Parathyroid adenoma (tissue), 2 donors: Measurements from ENCODE around the gene PRKCA.

Experiments
- H2AFZ ChIP-seq: fragments of 300-600 bp; sonication (generic); one replicate; pipeline ENCODE4 v1.7.0; 2017; ENCODE audit warnings: antibody characterized with exemption, mild to moderate bottlenecking
- H3K27ac ChIP-seq: fragments of 300-600 bp; sonication (generic); one replicate; pipeline ENCODE4 v1.7.0; 2017
- H3K27me3 ChIP-seq: fragments of 300-600 bp; sonication (generic); one replicate; pipeline ENCODE4 v1.7.0; 2017; ENCODE audit warnings: low read length; ENCODE audit not compliant: control insufficient read depth, insufficient read depth
- H3K36me3 ChIP-seq: fragments of 300-600 bp; sonication (generic); one replicate; pipeline ENCODE4 v1.7.0; 2017; ENCODE audit warnings: low read length; ENCODE audit not compliant: control insufficient read depth, insufficient read depth
- H3K4me1 ChIP-seq: fragments of 300-600 bp; sonication (generic); one replicate; pipeline ENCODE4 v1.7.0; 2017; ENCODE audit warnings: control low read depth
- H3K4me2 ChIP-seq: fragments of 300-600 bp; sonication (generic); one replicate; pipeline ENCODE4 v1.7.0; 2017; ENCODE audit warnings: low read length
- H3K4me3 ChIP-seq: fragments of 300-600 bp; sonication (generic); one replicate; pipeline ENCODE4 v1.7.0; 2017; ENCODE audit warnings: low read depth, low read length
- H3K79me2 ChIP-seq: fragments of 300-600 bp; sonication (generic); one replicate; pipeline ENCODE4 v1.7.0; 2017; ENCODE audit warnings: control low read depth
- H3K9ac ChIP-seq: fragments of 300-600 bp; sonication (generic); one replicate; pipeline ENCODE4 v1.7.0; 2017; ENCODE audit warnings: mild to moderate bottlenecking
- H3K9me3 ChIP-seq: fragments of 300-600 bp; sonication (generic); one replicate; pipeline ENCODE4 v1.7.0; 2017; ENCODE audit warnings: low read length; ENCODE audit not compliant: control insufficient read depth
- TF ChIP-seq, protein P1 (sequence below): fragments of 300-600 bp; sonication (generic); IDR thresholded peaks from one replicate; pipeline ENCODE4 v1.7.0; 2017; ENCODE audit warnings: antibody characterized with exemption, mild to moderate bottlenecking
- donor health status: primary hyperparathyroidism.

Gene PRKCA

DNA sequence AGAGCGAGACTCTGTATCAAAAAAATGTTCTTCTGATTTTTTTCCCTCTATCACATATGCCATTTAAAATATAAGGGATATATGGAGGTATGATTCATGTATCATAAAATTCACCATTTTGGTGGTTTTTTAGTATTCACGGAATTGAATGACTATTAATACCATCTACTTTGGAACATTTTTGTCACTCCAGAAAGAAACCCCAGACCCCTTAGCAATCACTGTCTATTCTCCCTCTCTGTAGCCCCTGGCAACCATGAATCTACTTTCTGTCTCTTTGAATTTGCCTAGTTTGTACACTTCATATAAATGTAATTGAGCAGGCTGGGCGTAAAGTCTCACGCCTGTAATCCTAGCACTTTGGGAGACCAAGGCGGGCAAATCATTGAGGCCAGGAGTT, 75.9 kb downstream of the PRKCA start:
- peaks cover 8% of the 10 kb centered on the region for H3K4me1 ChIP-seq
- TF ChIP-seq, protein P1, sequence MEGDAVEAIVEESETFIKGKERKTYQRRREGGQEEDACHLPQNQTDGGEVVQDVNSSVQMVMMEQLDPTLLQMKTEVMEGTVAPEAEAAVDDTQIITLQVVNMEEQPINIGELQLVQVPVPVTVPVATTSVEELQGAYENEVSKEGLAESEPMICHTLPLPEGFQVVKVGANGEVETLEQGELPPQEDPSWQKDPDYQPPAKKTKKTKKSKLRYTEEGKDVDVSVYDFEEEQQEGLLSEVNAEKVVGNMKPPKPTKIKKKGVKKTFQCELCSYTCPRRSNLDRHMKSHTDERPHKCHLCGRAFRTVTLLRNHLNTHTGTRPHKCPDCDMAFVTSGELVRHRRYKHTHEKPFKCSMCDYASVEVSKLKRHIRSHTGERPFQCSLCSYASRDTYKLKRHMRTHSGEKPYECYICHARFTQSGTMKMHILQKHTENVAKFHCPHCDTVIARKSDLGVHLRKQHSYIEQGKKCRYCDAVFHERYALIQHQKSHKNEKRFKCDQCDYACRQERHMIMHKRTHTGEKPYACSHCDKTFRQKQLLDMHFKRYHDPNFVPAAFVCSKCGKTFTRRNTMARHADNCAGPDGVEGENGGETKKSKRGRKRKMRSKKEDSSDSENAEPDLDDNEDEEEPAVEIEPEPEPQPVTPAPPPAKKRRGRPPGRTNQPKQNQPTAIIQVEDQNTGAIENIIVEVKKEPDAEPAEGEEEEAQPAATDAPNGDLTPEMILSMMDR: no peak
- H3K27ac ChIP-seq: no peak overlapping the region
- no peak overlapping the region for H3K4me3 ChIP-seq
- H3K9ac ChIP-seq: no peak overlapping the region
- H3K79me2 ChIP-seq: no peaks in the 10 kb centered on the region
- no peaks in the 10 kb centered on the region for H3K9me3 ChIP-seq
- H3K4me2 ChIP-seq: no peak overlapping the region
- no peaks in the 10 kb centered on the region for H3K36me3 ChIP-seq
- no peak overlapping the region for H2AFZ ChIP-seq
- no peaks in the 10 kb centered on the region for H3K27me3 ChIP-seq

DNA sequence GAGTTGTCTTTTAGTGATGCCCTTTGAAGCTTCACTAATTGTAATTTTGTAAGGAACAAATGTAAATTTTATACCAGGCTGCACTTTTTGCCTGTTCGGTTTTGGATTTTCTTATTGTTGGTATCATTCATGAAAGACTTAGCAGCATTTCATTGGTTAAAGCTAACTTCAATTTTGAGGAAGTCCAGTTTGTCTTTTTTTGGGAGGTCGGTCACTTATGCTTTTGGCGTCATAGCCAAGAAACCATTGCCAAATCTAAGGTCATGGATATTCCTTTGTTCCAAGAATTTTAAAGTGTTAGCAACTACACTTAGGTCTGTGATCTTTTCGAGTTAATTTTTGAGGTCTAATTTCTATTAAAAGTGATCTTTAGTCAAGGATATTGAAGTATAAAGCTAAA, 77.1 kb downstream of the PRKCA start:
- Histone ChIP-seq H3K36me3 (no peaks in the 10 kb centered on the region), H3K9ac (no peak overlapping the region), H3K4me1 (peaks cover 3% of the 10 kb centered on the region), H3K79me2 (no peaks in the 10 kb centered on the region), H3K27ac (no peak overlapping the region), H3K4me2 (no peak overlapping the region), H2AFZ (no peak overlapping the region), H3K4me3 (no peak overlapping the region), H3K9me3 (no peaks in the 10 kb centered on the region), H3K27me3 (no peaks in the 10 kb centered on the region)
- TF ChIP-seq, protein P1: no peak

DNA sequence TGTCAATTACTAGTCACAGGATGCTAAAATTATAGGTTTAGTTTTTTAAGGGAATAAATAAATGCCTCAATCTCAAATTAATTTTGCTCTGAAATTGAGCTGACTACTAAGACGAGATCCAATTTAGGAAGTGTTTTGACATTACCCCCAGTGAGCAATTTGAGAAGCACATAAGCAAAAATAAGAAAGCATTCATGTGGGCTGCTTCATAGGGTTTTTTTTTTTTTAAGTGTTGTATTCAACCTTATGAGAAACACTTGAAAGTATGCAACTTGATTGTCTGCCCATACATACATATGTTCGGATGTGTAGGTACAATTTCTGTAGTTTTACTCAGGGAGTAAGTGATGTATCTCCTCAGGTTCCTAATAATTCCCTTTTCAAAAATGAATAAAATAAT, 77.6 kb downstream of the PRKCA start:
- H3K27ac ChIP-seq: no peak overlapping the region
- no peaks in the 10 kb centered on the region for H3K27me3 ChIP-seq
- H2AFZ ChIP-seq: no peak overlapping the region
- H3K4me1 ChIP-seq: no peaks in the 10 kb centered on the region
- H3K9me3 ChIP-seq: no peaks in the 10 kb centered on the region
- H3K9ac ChIP-seq: no peak overlapping the region
- H3K4me2 ChIP-seq: no peak overlapping the region
- TF ChIP-seq, protein P1: no peak
- H3K79me2 ChIP-seq: no peaks in the 10 kb centered on the region
- H3K36me3 ChIP-seq: no peaks in the 10 kb centered on the region
- no peak overlapping the region for H3K4me3 ChIP-seq

DNA sequence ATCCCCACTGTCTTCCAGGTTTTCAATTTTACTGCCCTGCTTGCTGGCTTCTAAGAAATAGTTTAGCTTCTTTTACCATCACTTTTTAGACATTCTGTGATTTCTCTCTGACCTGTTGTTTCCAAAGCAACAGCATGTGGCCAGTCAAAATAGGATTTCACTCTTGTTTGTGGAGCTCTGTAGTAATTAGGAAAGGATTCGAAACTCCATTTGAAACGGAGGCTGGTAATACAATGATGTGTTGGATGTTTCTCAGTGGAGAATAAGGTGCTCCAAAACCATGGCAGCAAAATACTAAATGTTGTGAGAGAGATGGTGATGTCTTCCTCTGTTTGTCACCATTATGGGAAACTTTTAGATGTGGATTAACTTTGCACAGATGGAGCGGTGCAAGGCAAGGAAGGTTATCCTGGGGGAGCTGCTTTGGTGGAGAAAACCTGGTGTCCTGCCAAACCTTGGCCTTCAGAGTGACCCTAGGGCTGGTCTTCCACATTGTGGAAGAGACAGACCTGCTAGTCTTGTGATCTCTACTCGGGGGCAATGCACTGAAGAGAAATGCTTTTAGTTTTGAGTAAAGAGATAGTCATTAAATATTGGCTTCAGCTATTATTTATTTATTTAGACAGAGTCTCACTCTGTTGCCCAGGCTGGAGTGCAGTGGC, 79.4 kb downstream of the PRKCA start:
- no peak overlapping the region for H3K4me3 ChIP-seq
- H3K36me3 ChIP-seq: no peaks in the 10 kb centered on the region
- H3K4me2 ChIP-seq: no peak overlapping the region
- H3K9ac ChIP-seq: no peak overlapping the region
- H3K9me3 ChIP-seq: no peaks in the 10 kb centered on the region
- H3K27me3 ChIP-seq: no peaks in the 10 kb centered on the region
- H3K79me2 ChIP-seq: no peaks in the 10 kb centered on the region
- TF ChIP-seq, protein P1: no peak
- H3K27ac ChIP-seq: no peak overlapping the region
- H3K4me1 ChIP-seq: no peaks in the 10 kb centered on the region
- H2AFZ ChIP-seq: no peak overlapping the region

DNA sequence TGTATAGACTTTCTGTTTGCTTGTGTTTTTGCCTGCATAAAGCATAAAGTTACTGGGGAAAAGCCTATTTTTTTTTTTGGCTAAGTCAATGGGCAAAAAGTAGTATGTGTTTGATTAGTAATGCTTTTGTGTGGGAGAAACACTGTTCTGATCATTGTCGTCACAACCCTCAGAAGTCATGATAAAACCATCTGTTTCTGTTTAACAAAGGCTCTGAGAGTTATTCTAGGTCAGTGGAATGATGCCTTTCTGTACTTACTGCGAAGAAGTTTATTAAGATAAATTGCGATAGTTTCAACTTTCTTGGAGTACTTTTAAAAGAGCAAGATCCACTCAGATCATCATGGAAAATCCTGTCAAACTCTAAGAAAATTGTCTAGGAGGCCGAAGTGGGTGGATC, 80.9 kb downstream of the PRKCA start:
- Histone ChIP-seq H2AFZ (no peak overlapping the region), H3K4me2 (no peak overlapping the region), H3K9me3 (no peaks in the 10 kb centered on the region), H3K4me3 (no peak overlapping the region), H3K36me3 (no peaks in the 10 kb centered on the region), H3K79me2 (no peaks in the 10 kb centered on the region), H3K9ac (no peak overlapping the region), H3K4me1 (no peaks in the 10 kb centered on the region), H3K27ac (no peak overlapping the region), H3K27me3 (no peaks in the 10 kb centered on the region)
- TF ChIP-seq, protein P1: no peak
